GM12801 (cell line): Measurements from ENCODE around the gene EDIL3.

ENCODE experiments used
- CTCF ChIP-seq: IDR thresholded peaks from one replicate; pipeline ENCODE4 v1.5.1; 2011; ENCODE audit warnings: control low read depth; ENCODE audit not compliant: insufficient read length; ENCODE audit errors: extremely low read depth

Gene EDIL3

GRCh38 chr5:84384604-84385575, at the start of gene EDIL3:
Gene EDIL3, minus strand, starts transcription at chr5:84384880. Its CDS starts 506 bp downstream, at chr5:84384374.
- TF ChIP-seq CTCF = no peak

- no peak for TF ChIP-seq CTCF
Observed at GRCh38 chr5:84433461-84433860, 48.8 kb upstream of the EDIL3 start.

- TF ChIP-seq CTCF = no peak
Observed at GRCh38 chr5:84430863-84431663, 46.4 kb upstream of the EDIL3 start.

GRCh38 chr5:84430079-84430478, 45.4 kb upstream of the EDIL3 start:
- no peak for TF ChIP-seq CTCF

- TF ChIP-seq CTCF = no peak
Observed at GRCh38 chr5:84425365-84425881, 40.7 kb upstream of the EDIL3 start.

GRCh38 chr5:84419742-84420141, 35.1 kb upstream of the EDIL3 start:
- no peak for TF ChIP-seq CTCF
